NCI-H1694 treated with DMSO at 0.1 percent for 48 hours (cell line): Measurements from ENCODE around the gene KCNH2.
"Not testable (repeated sequence)": the region's sequence is repeated elsewhere in the genome, so short reads cannot be mapped to it uniquely, and the experiment has no call there.

Source experiments
- DNase-seq: peaks from one replicate; lab custom pipeline; 2025; lab: John Stamatoyannopoulos, UW

Gene KCNH2

GRCh38 chr7:151011616-151012015 lies 33.5 kb upstream of the KCNH2 start:
- DNase-seq, result not testable (repeated sequence)

DNA sequence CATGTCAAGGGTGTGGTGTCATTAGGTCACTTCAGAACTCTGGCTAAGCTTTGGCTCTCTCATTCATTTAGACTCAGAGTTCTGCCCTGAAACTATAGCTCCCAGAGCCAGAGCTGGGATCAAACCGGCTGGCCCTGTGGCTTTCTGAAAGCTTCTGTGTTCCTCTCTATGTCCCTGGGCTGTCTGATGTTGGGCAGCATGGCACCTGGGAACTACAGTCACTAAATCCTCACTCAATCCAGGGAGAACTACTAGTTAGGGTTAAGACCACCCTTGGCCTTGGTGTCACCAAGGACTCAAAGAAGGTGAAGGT lies 32.9 kb upstream of the KCNH2 start:
- DNase-seq, result no peak

GRCh38 chr7:151010307-151011096 lies 32.4 kb upstream of the KCNH2 start:
- no peak for DNase-seq

- DNase-seq, result no peak
Observed at GRCh38 chr7:151010037-151010306, 31.9 kb upstream of the KCNH2 start.

- no peak for DNase-seq
Observed at GRCh38 chr7:151009327-151010036, 31.4 kb upstream of the KCNH2 start.

- no peak for DNase-seq
Observed at GRCh38 chr7:151008511-151009323, 30.6 kb upstream of the KCNH2 start.

- no peak for DNase-seq
Observed at GRCh38 chr7:151008143-151008510, 30.0 kb upstream of the KCNH2 start.

DNA sequence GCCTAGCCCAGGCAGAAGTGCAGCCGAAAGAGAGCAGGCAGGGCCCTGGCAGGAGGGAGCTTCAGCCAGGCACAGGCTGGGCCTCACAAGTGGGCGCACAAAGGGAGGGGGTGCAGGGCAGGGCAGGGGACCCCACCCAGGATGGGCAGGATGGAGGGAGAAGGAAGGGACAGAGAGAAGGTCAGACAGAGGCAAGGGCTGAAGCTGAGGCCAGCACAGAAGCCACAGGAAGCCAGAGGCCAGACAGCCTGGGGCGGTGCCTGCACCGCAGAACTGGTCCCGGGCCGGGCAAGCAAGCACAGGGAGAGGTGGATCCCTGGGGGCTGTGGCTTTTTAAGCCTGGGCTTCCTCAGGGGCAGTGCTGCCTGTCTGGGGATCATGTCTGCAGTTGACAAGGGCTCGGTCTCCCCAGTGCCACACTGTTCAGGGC lies 29.4 kb upstream of the KCNH2 start:
- DNase-seq, result no peak

DNA sequence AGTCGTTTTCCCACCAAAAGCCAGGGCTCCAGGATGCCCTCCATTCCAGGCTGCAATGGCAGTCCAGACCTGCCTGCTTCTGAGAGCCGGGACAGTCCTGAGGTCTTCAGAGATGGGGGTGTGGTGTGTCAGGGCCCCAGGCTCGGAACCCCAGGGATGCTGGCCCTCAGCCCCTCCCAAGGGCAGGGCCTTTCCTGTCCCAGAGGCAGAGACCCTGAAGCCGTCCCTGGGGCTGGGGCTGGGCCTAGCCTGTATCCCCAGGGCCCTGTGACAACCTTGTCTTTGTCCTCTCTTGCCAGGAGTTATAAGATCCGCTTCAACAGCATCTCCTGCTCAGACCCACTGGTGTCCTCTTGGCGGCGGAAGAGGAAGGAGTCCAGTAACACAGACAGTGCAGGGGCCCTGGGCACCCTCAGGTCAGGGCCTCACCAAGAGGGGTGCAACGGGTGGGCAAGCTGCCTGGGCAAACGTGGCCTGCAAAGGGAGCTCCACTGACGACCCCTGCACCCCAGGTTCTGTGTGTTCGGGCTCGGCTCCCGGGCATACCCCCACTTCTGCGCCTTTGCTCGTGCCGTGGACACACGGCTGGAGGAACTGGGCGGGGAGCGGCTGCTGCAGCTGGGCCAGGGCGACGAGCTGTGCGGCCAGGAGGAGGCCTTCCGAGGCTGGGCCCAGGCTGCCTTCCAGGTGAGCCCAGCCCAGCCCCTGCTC lies 28.6 kb upstream of the KCNH2 start:
- DNase-seq, result no peak

- no peak for DNase-seq
Observed at GRCh38 chr7:151005566-151005965, 27.4 kb upstream of the KCNH2 start.

DNA sequence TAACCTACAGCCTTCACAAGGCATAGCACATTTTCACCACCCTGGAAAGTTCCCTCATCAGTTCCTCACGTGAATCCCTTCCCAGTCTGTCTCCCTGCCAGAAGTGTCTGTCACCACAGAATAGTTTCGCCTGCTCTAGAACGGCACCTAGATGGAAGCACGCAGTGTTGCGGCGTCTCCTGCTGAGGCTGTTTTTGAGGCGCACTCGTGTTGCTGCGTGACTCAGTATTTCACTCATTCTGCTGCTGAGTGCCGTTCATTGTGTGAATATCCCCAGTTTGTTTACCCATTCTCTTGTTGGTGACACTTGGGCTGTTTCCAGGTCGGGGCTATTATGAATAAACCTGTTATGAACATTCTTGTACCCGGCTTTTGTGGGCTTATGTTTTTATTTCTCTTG lies 25.5 kb upstream of the KCNH2 start:
- no peak for DNase-seq

DNA sequence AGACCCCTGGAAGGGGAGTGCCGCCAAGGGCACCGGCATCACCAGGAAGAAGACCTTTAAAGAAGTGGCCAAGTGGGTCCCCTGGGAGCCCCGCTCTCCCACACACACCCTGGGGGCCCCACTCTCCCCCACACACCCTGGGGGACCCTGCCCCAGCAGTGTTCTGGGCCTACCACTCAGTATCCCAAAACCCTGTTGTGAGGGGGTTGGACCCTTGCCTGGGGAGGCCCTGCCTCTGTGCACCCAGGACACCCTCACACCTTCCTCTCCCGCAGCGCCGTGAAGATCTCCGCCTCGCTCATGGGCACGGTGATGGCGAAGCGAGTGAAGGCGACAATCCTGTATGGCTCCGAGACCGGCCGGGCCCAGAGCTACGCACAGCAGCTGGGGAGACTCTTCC lies 23.4 kb upstream of the KCNH2 start:
- DNase-seq, result no peak

GRCh38 chr7:151000897-151001495 lies 22.9 kb upstream of the KCNH2 start:
- DNase-seq, result no peak

DNA sequence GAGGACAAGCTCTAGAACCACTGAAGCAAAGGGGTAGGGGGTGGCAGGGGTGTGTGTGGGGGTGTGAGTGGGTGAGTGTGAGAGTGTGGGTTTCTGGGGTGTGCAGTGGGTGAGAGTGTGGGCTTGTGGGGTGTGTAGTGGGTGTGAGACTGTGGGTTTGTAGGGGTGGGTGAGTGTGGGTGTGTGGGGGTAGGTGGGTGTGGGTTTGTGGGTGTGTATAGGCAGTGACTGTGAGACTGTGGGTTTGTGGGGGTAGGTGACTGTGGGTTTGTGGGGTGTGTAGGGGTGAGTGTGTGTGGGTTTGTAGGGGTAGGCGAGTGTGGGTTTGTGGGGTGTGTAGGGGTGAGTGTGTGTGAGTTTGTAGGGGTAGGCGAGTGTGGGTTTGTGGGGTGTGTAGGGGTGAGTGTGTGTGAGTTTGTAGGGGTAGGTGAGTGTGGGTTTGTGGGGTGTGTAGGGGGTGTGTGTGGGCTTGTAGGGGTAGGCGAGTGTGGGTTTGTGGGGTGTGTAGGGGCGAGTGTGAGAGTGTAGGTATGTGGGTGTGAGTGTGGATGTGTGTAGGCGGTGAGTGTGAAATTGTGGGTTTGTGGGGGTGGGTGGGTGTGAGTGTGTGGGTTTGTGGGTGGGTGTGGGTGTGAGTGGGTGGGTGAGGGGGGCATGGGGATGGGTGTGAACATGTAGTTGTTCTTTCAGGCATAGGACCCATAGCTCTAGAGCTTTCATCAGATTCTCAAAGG lies 21.5 kb upstream of the KCNH2 start:
- DNase-seq, result no peak

- DNase-seq, result no peak
Observed at GRCh38 chr7:150999001-150999400, 20.9 kb upstream of the KCNH2 start.

DNA sequence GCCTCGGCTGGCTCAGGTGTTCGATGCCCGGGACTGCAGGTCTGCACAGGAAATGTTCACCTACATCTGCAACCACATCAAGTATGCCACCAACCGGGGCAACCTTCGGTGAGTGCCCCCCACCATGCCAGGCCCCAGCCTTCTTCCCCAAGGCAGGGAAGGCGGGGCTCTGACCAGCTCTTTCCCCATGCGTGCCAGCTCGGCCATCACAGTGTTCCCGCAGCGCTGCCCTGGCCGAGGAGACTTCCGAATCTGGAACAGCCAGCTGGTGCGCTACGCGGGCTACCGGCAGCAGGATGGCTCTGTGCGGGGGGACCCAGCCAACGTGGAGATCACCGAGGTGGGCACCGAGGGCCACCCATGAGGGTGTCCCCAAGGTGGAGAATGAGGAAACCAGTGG lies 20.2 kb upstream of the KCNH2 start:
- DNase-seq, result no peak

- DNase-seq, result no peak
Observed at GRCh38 chr7:150997817-150998216, 19.7 kb upstream of the KCNH2 start.

- DNase-seq, result no peak
Observed at GRCh38 chr7:150997075-150997511, 19.0 kb upstream of the KCNH2 start.

- DNase-seq, result no peak
Observed at GRCh38 chr7:150996376-150997074, 18.4 kb upstream of the KCNH2 start.

- no peak for DNase-seq
Observed at GRCh38 chr7:150994838-150995510, 16.9 kb upstream of the KCNH2 start.
